Esophagus squamous epithelium (tissue), 4 donors: Measurements from ENCODE around the gene GRIN1.

ENCODE experiments used
- CTCF ChIP-seq, 6 experiments: fragments of 450-650 bp in 4 of 6; fragments of 200-600 bp in 2 of 6; sonication (generic) in 2 of 6; IDR thresholded peaks; one replicate each; pipeline ENCODE4 v1.5.1; 2016 to 2019; ENCODE audit warnings: antibody characterized with exemption in 6 of 6, mild to moderate bottlenecking in 4 of 6, moderate library complexity in 4 of 6
- POLR2A ChIP-seq, 4 donors: fragments of 450-650 bp; IDR thresholded peaks; one replicate each; pipeline ENCODE4 v1.6.1; 2017; ENCODE audit warnings: antibody characterized with exemption in 4 of 4, mild to moderate bottlenecking in 4 of 4, moderate library complexity in 3 of 4

- TF ChIP-seq CTCF (IDR thresholded peaks at IDR 0.05) (no peak), POLR2A (IDR thresholded peaks at IDR 0.05) (no peak)
Measured at GRCh38 chr9:137173796-137174664, 35.1 kb downstream of the GRIN1 start.
